Measurements from ENCODE around the gene HAGH. TPM values are rescaled to one million over a fixed set of nuclear protein-coding genes. Genes with fewer than 3 reads are reported as not detected.

HAGH gene
- total RNA-seq, 1 donor from 2014 or later: 35.9 TPM

GRCh38 chr16:1762879-1763520, 63.6 kb downstream of the HAGH start:
- H3K27me3 ChIP-seq (ENCODE audit: insufficient read depth, low read length): no peaks in the 10 kb centered on the region
- H3K27ac ChIP-seq (ENCODE audit: low read depth, low read length): no peak overlapping the region
- Mint-ChIP-seq H3K27ac (ENCODE audit: unreplicated experiment) (no peak overlapping the region), H3K9me3 (ENCODE audit: unreplicated experiment) (no peaks in the 10 kb centered on the region), H3K36me3 (ENCODE audit: low read depth, unreplicated experiment) (peaks cover 6% of the 10 kb centered on the region), H3K27me3 (ENCODE audit: low read depth, unreplicated experiment) (no peaks in the 10 kb centered on the region), H3K4me1 (ENCODE audit: low read depth, unreplicated experiment) (no peaks in the 10 kb centered on the region), H3K4me3 (ENCODE audit: unreplicated experiment) (no peak overlapping the region)
- DNase-seq (ENCODE audit: low read depth) (no peak), FAIRE-seq (no peak)
- no peaks in the 10 kb centered on the region for H3K79me2 ChIP-seq (ENCODE audit: insufficient read depth, low read length)
- TF ChIP-seq CTCF (IDR thresholded peaks at IDR 0.05; ENCODE audit: insufficient read depth, low read depth, low read length) (no peak), EZH2 (IDR thresholded peaks at IDR 0.05; ENCODE audit: insufficient read depth, low read length) (no peak)
- H3K36me3 ChIP-seq (ENCODE audit: insufficient read depth, low read length): peaks cover 2% of the 10 kb centered on the region
- no peak overlapping the region for H3K9ac ChIP-seq (ENCODE audit: low read length)
- no peak overlapping the region for H3K4me3 ChIP-seq (ENCODE audit: insufficient read depth, low read depth, low read length)
- H3K4me1 ChIP-seq (ENCODE audit: insufficient read depth, low read length): no peaks in the 10 kb centered on the region
- no peak overlapping the region for H3K4me2 ChIP-seq (ENCODE audit: low read length)
- peaks cover 17% of the 10 kb centered on the region for H4K20me1 ChIP-seq (ENCODE audit: insufficient read depth, low read length)
- no peaks in the 10 kb centered on the region for H3K9me3 ChIP-seq (ENCODE audit: insufficient read depth, low read depth, low read length)
- no peak overlapping the region for H2AFZ ChIP-seq (ENCODE audit: low read depth, low read length)

- H3K27ac Mint-ChIP-seq (ENCODE audit: unreplicated experiment): no peak overlapping the region
- no peak for FAIRE-seq
- H3K4me1 ChIP-seq (ENCODE audit: insufficient read depth, low read length): no peaks in the 10 kb centered on the region
- no peak overlapping the region for H3K4me2 ChIP-seq (ENCODE audit: low read length)
- no peak overlapping the region for H3K27ac ChIP-seq (ENCODE audit: low read depth, low read length)
- no peak for TF ChIP-seq EZH2 (IDR thresholded peaks at IDR 0.05; ENCODE audit: insufficient read depth, low read length)
- no peak overlapping the region for H3K4me3 Mint-ChIP-seq (ENCODE audit: unreplicated experiment)
- no peaks in the 10 kb centered on the region for H3K27me3 Mint-ChIP-seq (ENCODE audit: low read depth, unreplicated experiment)
- H2AFZ ChIP-seq (ENCODE audit: low read depth, low read length): no peak overlapping the region
- no peak for DNase-seq (ENCODE audit: low read depth)
- no peaks in the 10 kb centered on the region for H3K9me3 Mint-ChIP-seq (ENCODE audit: unreplicated experiment)
- H3K27me3 ChIP-seq (ENCODE audit: insufficient read depth, low read length): no peaks in the 10 kb centered on the region
- no peak overlapping the region for H3K4me3 ChIP-seq (ENCODE audit: insufficient read depth, low read depth, low read length)
- H3K36me3 Mint-ChIP-seq (ENCODE audit: low read depth, unreplicated experiment): peaks cover 6% of the 10 kb centered on the region
- no peaks in the 10 kb centered on the region for H3K9me3 ChIP-seq (ENCODE audit: insufficient read depth, low read depth, low read length)
- peaks cover 2% of the 10 kb centered on the region for H3K36me3 ChIP-seq (ENCODE audit: insufficient read depth, low read length)
- H4K20me1 ChIP-seq (ENCODE audit: insufficient read depth, low read length): peaks cover 12% of the 10 kb centered on the region
- no peak overlapping the region for H3K9ac ChIP-seq (ENCODE audit: low read length)
- H3K79me2 ChIP-seq (ENCODE audit: insufficient read depth, low read length): no peaks in the 10 kb centered on the region
- H3K4me1 Mint-ChIP-seq (ENCODE audit: low read depth, unreplicated experiment): no peaks in the 10 kb centered on the region
These were observed 64.3 kb downstream of the HAGH start for GRCh38 chr16:1762196-1762878.

- H3K27me3 Mint-ChIP-seq (ENCODE audit: low read depth, unreplicated experiment): no peaks in the 10 kb centered on the region
- no peaks in the 10 kb centered on the region for H3K9me3 Mint-ChIP-seq (ENCODE audit: unreplicated experiment)
- TF ChIP-seq CTCF (IDR thresholded peaks at IDR 0.05; ENCODE audit: insufficient read depth, low read depth, low read length): no peak
- TF ChIP-seq EZH2 (IDR thresholded peaks at IDR 0.05; ENCODE audit: insufficient read depth, low read length): no peak
- Histone ChIP-seq H3K79me2 (ENCODE audit: insufficient read depth, low read length) (no peaks in the 10 kb centered on the region), H4K20me1 (ENCODE audit: insufficient read depth, low read length) (peaks cover 12% of the 10 kb centered on the region), H3K4me3 (ENCODE audit: insufficient read depth, low read depth, low read length) (no peak overlapping the region), H3K4me2 (ENCODE audit: low read length) (no peak overlapping the region), H3K36me3 (ENCODE audit: insufficient read depth, low read length) (peaks cover 2% of the 10 kb centered on the region), H2AFZ (ENCODE audit: low read depth, low read length) (no peak overlapping the region), H3K9me3 (ENCODE audit: insufficient read depth, low read depth, low read length) (no peaks in the 10 kb centered on the region), H3K9ac (ENCODE audit: low read length) (no peak overlapping the region), H3K4me1 (ENCODE audit: insufficient read depth, low read length) (no peaks in the 10 kb centered on the region), H3K27ac (ENCODE audit: low read depth, low read length) (no peak overlapping the region), H3K27me3 (ENCODE audit: insufficient read depth, low read length) (no peaks in the 10 kb centered on the region)
- no peaks in the 10 kb centered on the region for H3K4me1 Mint-ChIP-seq (ENCODE audit: low read depth, unreplicated experiment)
- no peak for DNase-seq (ENCODE audit: low read depth)
- no peak overlapping the region for H3K27ac Mint-ChIP-seq (ENCODE audit: unreplicated experiment)
- peaks cover 7% of the 10 kb centered on the region for H3K36me3 Mint-ChIP-seq (ENCODE audit: low read depth, unreplicated experiment)
- FAIRE-seq: no peak
- no peak overlapping the region for H3K4me3 Mint-ChIP-seq (ENCODE audit: unreplicated experiment)
These were observed 64.9 kb downstream of the HAGH start for GRCh38 chr16:1761751-1762150.
